A673 (cell line): ENCODE results near the gene ATG13. TPM values are rescaled to one million over a fixed set of nuclear protein-coding genes. Genes with fewer than 3 reads are reported as not detected.
"Not testable (repeated sequence)": the region's sequence is repeated elsewhere in the genome, so short reads cannot be mapped to it uniquely, and the experiment has no call there.

Experiments used
- BruUV-seq: library from RNA; stranded (reverse); fragments of 400-500 nt; replicated peaks from 2 replicates; lab custom pipeline; 2021; lab: Mats Ljungman, UMichigan
- CTCF ChIA-PET: fragments of 300-600 bp; sonication (Branson Sonifier 250); formaldehyde crosslinking; loops from one replicate; lab custom pipeline; 2022; ENCODE audit warnings: antibody characterized with exemption; lab: Charles Lee
- POLR2A ChIA-PET: fragments of 300-600 bp; sonication (Branson Sonifier 250); formaldehyde crosslinking; loops from one replicate; lab custom pipeline; 2022; ENCODE audit warnings: antibody characterized with exemption; ENCODE audit not compliant: low non-redundant PET; lab: Charles Lee
- DNase-seq: peaks from one replicate; pipeline ENCODE4 v3.0.0-alpha.2; 2015; ENCODE audit warnings: low spot score
- H3K27ac ChIP-seq: fragments of 200-600 bp; sonication (generic); 2 replicates; pipeline ENCODE4 v1.5.1; 2016; ENCODE audit warnings: mixed run types, low read depth, mild to moderate bottlenecking, mixed read lengths, antibody characterized with exemption, low read length; ENCODE audit not compliant: poor library complexity, severe bottlenecking
- H3K27me3 ChIP-seq: fragments of 200-600 bp; sonication (generic); replicated peaks from 2 replicates; pipeline ENCODE4 v1.6.1; 2017; ENCODE audit warnings: mixed run types, low read depth, mild to moderate bottlenecking, mixed read lengths, antibody characterized with exemption, low read length; ENCODE audit not compliant: insufficient read depth, poor library complexity
- H3K36me3 ChIP-seq: fragments of 200-600 bp; sonication (generic); 2 replicates; pipeline ENCODE4 v1.6.1; 2016; ENCODE audit warnings: mixed run types, mild to moderate bottlenecking, mixed read lengths, antibody characterized with exemption, low read length; ENCODE audit not compliant: insufficient read depth, poor library complexity, severe bottlenecking
- H3K4me1 ChIP-seq: fragments of 200-600 bp; sonication (generic); 2 replicates; pipeline ENCODE4 v1.6.1; 2017; ENCODE audit warnings: mixed run types, mild to moderate bottlenecking, mixed read lengths, antibody characterized with exemption, low read length; ENCODE audit not compliant: insufficient read depth, poor library complexity, severe bottlenecking
- H3K4me3 ChIP-seq: fragments of 200-600 bp; sonication (generic); 2 replicates; pipeline ENCODE4 v1.5.1; 2016; ENCODE audit warnings: low read depth, mixed run types, mild to moderate bottlenecking, mixed read lengths, low read length; ENCODE audit not compliant: poor library complexity, severe bottlenecking
- H3K9me3 ChIP-seq: fragments of 200-600 bp; sonication (generic); 2 replicates; pipeline ENCODE4 v1.6.1; 2016; ENCODE audit warnings: mixed run types, low read depth, mild to moderate bottlenecking, mixed read lengths, antibody characterized with exemption, low read length; ENCODE audit not compliant: poor library complexity, severe bottlenecking
- EZH2 ChIP-seq: fragments of 200-600 bp; sonication (generic); IDR thresholded peaks from 2 replicates; pipeline ENCODE4 v1.6.1; 2017; ENCODE audit warnings: borderline replicate concordance, low read depth, mild to moderate bottlenecking, mixed read lengths, antibody characterized with exemption, low read length; ENCODE audit not compliant: poor library complexity, severe bottlenecking
- intact Hi-C: fragments of 100-400 bp; cut with micrococcal nuclease; formaldehyde crosslinking; loops from one replicate; pipeline ENCODE4 v1.10.0; 2022; ENCODE audit not compliant: unreplicated experiment
- total RNA-seq: library from RNA; stranded (reverse); gene quantifications from 2 replicates; pipeline ENCODE4 v1.2.3, GENCODE V29; 2021
- TF ChIP-seq, protein P1 (sequence below): fragments of 300-800, 200-600 bp; sonication (generic); conservative IDR thresholded peaks from 2 replicates; pipeline ENCODE4 v1.5.1; 2017; ENCODE audit warnings: low read depth, mild to moderate bottlenecking, antibody characterized with exemption, low read length, moderate library complexity, mixed read lengths

The ATG13 gene
- total RNA-seq, 1 experiment from 2014 or later = 155 TPM

DNA sequence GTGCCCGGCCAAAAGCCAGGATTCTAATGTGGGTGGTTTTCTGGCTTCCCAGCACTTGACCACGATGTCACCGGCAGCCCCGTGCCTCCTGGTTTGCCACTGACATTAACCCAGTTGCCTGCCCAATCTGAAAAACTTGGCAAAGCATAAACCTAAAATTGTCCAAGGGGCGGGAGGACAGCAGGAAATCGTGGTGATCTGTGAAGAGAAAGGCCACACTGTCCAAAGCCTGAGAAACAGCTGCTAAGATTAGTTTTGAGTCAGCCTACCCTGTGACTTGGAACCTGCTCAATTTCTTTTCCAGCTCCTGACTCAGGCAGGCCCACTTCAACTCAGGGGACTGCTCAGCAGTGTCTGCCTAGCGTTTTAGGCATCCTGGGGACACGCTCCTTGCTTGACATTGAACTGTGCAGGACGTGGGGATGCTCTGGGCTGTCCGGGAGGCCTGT is 93.5 kb downstream of the ATG13 start:
- intact Hi-C loops = no loop called here
- no TSS peak for BruUV-seq
- H3K27ac ChIP-seq = no peak overlapping the region
- no peaks in the 10 kb centered on the region for H3K27me3 ChIP-seq
- ChIA-PET CTCF (no interaction called here), POLR2A (no interaction called here)
- peaks cover 9% of the 10 kb centered on the region for H3K36me3 ChIP-seq
- DNase-seq = no peak
- H3K4me3 ChIP-seq = no peak overlapping the region
- no peaks in the 10 kb centered on the region for H3K9me3 ChIP-seq
- TF ChIP-seq EZH2 = no peak
- TF ChIP-seq, protein P1, sequence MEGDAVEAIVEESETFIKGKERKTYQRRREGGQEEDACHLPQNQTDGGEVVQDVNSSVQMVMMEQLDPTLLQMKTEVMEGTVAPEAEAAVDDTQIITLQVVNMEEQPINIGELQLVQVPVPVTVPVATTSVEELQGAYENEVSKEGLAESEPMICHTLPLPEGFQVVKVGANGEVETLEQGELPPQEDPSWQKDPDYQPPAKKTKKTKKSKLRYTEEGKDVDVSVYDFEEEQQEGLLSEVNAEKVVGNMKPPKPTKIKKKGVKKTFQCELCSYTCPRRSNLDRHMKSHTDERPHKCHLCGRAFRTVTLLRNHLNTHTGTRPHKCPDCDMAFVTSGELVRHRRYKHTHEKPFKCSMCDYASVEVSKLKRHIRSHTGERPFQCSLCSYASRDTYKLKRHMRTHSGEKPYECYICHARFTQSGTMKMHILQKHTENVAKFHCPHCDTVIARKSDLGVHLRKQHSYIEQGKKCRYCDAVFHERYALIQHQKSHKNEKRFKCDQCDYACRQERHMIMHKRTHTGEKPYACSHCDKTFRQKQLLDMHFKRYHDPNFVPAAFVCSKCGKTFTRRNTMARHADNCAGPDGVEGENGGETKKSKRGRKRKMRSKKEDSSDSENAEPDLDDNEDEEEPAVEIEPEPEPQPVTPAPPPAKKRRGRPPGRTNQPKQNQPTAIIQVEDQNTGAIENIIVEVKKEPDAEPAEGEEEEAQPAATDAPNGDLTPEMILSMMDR = no peak
- H3K4me1 ChIP-seq = no peaks in the 10 kb centered on the region

DNA sequence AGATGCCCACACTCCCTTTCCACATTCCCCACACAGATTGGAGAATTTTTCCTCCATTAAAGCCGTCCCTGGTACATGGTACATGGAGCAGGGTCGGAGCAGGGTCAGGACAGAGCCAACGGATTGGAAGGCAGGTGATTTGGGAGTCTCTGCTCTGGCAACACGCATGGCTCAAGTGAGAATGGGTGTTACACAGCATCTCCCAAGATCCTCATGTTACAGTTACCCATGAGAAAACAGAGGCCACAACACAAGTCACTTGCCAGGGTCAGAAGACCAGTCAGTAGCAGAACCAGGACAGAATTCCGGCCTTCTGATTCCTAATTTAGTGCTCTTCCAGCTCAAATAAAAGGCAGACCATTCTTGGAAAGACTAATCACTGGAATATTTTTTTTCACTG is 94.0 kb downstream of the ATG13 start:
- no TSS peak for BruUV-seq
- no peaks in the 10 kb centered on the region for H3K27me3 ChIP-seq
- ChIA-PET POLR2A (no interaction called here), CTCF (no interaction called here)
- no peak overlapping the region for H3K4me3 ChIP-seq
- peaks cover 6% of the 10 kb centered on the region for H3K36me3 ChIP-seq
- intact Hi-C loops = no loop called here
- DNase-seq = no peak
- H3K4me1 ChIP-seq = no peaks in the 10 kb centered on the region
- no peak overlapping the region for H3K27ac ChIP-seq
- H3K9me3 ChIP-seq = no peaks in the 10 kb centered on the region
- TF ChIP-seq, protein P1 = no peak

DNA sequence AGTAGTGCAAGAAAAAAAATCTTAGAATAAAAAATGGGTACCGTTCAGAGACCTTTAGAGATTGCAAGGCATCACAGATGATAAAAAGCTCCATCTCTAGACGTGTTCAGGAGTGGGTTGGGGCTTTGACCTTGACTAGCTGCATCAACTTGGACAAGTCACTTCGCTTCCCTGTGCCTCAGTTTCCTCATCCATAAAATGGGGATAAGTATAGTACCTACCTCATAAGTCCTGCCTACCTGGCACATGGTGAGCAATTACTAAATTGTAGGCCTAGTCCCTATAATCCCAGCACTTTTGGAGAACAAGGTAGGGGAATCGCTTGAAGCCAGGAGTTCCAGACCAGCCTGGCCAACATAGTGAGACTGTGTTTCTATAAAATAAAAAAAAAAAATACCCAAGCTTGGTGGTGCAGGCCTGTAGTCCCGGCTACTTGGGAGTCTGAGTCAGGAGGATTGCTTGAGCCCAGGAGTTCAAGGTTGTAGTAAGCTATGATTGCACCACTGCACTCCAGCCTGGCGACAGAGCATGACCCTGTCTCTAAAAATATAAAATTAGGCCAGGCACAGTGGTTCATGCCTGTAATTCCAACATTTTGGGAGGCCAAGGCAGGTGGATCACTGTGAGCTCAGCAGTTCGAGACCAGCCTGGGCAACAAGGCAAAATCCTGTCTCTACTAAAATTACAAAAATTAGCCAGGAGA is 95.7 kb downstream of the ATG13 start:
- TF ChIP-seq EZH2 = no peak
- TF ChIP-seq, protein P1 = no peak
- no peaks in the 10 kb centered on the region for H3K27me3 ChIP-seq
- H3K4me1 ChIP-seq = no peaks in the 10 kb centered on the region
- no peak overlapping the region for H3K4me3 ChIP-seq
- CTCF ChIA-PET = no interaction called here
- intact Hi-C loops = no loop called here
- no peak overlapping the region for H3K27ac ChIP-seq
- DNase-seq = no peak
- no peaks in the 10 kb centered on the region for H3K9me3 ChIP-seq
- POLR2A ChIA-PET = interaction anchor here (0.6 kb wide), 1 partner anchor 74 kb away, joined by 4 read pairs; no protein-coding TSS in a partner anchor
- BruUV-seq = no TSS peak
- no peaks in the 10 kb centered on the region for H3K36me3 ChIP-seq

DNA sequence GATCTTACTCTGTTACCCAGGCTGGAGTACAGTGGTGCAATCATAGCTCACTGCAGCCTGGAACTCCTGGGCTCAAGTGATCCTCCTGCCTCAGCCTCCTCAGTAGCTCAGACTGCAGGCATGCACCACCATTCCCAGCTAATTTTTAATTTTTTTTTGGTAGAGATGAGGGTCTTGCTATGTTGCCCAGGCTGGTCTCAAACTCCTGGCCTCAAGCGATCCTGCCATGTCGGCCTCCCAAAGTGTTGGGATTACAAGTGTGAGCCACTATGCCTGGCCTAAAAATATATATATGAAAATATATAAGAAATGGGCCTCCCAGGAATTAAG is 100.4 kb downstream of the ATG13 start:
- DNase-seq, H3K4me1 ChIP-seq, H3K4me3 ChIP-seq, H3K27ac ChIP-seq, H3K9me3 ChIP-seq, CTCF ChIA-PET, POLR2A ChIA-PET, BruUV-seq, intact Hi-C loops, H3K36me3 ChIP-seq, H3K27me3 ChIP-seq: not testable (repeated sequence)
